NCI-H2107 treated with DMSO at 0.1 percent for 48 hours (cell line): ENCODE results near the gene ADPRS.
A peak's percentile ranks its signal among the peaks of the same experiment; 100 is the strongest.

ENCODE experiments used
- DNase-seq: peaks from one replicate; lab custom pipeline; 2025; ENCODE audit not compliant: unreplicated experiment; lab: John Stamatoyannopoulos, UW

Gene ADPRS, protein sequence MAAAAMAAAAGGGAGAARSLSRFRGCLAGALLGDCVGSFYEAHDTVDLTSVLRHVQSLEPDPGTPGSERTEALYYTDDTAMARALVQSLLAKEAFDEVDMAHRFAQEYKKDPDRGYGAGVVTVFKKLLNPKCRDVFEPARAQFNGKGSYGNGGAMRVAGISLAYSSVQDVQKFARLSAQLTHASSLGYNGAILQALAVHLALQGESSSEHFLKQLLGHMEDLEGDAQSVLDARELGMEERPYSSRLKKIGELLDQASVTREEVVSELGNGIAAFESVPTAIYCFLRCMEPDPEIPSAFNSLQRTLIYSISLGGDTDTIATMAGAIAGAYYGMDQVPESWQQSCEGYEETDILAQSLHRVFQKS

DNA sequence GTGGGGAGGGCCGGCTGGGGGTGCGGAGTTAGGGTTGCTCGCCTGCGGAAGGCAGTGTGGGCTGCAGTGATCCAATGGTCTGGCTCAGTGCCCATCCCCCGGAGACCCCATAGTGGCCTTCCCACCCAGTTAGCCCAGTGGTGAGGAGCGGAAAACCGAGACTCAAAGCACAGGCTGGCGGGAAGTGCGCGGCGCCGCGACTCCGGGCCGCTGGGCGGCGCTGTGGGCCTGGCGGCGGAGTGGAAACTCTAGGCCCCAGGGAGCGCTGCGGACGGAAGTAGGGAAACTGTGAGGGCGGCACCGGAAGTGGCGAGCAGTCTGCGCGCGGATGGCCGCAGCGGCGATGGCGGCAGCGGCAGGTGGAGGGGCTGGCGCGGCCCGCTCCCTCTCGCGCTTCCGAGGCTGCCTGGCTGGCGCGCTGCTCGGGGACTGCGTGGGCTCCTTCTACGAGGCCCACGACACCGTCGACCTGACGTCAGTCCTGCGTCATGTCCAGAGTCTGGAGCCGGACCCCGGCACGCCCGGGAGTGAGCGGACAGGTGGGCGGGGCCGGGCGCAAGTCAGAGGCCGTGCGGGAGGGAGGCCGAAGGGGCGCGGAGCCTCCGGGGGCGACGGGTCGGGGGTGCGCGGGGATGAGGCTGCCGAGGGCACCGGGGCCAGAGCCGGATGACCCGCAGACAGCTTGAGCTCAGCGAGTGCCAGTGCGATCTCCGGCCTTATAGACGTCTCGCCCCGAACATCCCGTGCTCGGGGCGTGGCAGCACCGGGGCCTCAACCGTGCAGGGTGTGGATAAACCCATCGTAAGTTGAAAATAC is at the start of gene ADPRS:
TSS of gene ADPRS (plus strand) at position 316 of the 816 bp plus-strand sequence. CDS start at position 329, 13 bp downstream.
- DNase-seq, result peak; percentile 62

DNA sequence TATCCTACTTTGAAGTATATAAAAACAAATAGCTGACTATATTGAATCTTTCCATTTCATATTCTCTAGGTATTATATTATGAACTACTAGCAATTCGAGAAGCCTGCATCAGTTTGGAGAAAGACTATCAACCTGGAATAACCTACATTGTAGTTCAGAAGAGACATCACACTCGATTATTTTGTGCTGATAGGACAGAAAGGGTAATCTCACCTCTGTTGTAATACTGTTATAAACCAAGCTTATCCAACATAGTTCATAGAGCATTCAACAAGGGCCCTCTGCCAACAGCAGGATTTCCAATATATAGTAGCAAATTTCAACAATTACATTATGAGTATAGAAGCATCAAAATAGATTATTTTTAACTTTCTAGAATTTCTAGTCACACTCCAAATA is 48.5 kb upstream of the ADPRS start:
- DNase-seq, result no peak

DNA sequence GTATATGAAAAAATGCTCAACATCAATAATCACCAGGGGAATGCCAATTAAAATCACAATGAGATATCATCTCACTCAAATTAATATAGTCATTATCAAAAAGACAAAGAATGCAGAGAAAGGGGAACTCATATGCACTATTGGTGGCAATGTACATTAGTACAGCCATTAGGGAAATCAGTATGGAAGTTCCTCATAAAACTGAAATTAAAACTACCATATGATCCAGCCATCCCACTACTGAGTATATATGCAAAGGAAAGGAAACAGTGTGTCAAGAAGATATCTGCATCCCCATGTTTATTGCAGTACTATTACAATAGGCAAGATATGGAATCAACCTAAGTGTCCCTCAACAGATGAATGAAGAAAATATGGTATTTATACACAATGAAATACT is 36.9 kb upstream of the ADPRS start:
- DNase-seq, result no peak

DNA sequence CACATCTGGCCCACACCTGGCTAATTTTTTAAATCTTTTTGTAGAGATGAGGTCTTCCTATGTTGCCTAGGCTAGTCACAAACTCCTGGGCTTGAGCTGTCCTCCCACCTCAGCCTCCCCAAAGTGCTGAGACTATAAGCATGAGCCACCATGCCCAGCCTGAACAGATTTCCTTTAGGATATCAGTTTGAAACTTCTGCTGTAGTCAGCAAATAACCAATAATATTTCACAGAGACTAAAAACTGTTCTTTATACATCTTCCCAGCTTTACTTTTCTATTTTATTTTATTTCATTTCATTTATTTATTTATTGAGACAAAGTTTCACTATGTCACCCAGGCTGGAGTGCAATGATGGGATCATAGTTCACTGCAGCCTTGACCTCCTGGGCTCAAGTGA is 34.7 kb upstream of the ADPRS start:
- DNase-seq, result no peak

DNA sequence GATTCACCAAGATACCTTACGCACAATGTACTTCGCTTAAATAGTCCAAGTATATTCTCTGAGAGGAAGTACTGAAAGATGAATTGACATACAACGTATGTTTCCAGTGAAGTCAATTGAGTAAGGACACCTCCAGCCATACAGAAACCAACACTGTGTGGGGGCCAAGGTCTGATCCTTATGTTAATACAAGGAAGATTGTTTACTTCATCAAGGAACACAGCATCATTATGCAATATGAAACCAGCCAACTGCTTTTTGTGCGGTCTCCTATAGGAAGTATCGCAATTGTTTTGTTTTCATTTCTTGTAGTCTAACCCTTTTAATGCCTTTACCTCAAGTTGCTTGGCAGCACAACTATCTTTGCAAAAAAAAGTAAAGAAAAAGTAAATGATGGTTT is 33.0 kb upstream of the ADPRS start:
- no peak for DNase-seq

DNA sequence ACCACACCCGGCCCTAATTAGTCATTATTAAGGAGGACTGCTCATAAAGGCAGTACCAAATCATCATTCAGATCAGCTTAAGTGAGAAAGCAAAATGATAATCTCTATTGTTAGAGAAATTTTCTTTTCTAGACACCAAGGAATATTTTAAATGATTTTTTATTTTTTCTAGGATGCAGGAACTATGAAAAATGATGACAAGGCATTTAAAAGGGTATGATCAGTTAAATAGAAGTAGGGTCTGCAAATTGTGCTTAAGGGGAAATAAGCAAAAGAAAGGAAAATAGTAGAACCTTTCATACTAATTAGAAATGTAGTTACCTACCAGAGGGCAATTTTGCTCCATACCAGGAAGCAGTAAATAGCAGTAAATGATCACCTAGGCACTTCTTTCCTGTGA is 26.4 kb upstream of the ADPRS start:
- DNase-seq, result no peak

DNA sequence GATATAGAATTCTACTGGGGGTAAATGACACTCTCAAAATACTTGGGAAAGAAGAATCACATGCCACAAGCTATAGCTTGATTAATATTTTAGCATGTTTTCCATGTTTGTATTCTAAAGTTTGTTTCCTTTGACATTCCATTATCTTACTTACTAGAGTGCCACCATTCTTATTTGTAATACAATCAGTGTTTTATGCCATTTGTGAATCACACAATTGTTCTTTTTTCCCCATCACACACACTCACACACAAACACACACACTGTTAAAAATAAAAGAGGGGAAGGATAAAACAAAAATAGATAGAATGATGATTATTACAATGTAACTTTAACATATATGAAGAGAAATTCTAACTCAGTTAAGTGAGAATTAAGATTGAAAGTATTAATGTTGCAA is 20.8 kb upstream of the ADPRS start:
- no peak for DNase-seq

GRCh38 chr1:36068866-36069265 is 19.8 kb upstream of the ADPRS start:
- DNase-seq, result no peak

GRCh38 chr1:36070349-36070748 is 18.3 kb upstream of the ADPRS start:
- DNase-seq, result peak; percentile 91

GRCh38 chr1:36076979-36077573 is 11.6 kb upstream of the ADPRS start:
- DNase-seq, result no peak

GRCh38 chr1:36080236-36080635 is 8.5 kb upstream of the ADPRS start:
- no peak for DNase-seq

DNA sequence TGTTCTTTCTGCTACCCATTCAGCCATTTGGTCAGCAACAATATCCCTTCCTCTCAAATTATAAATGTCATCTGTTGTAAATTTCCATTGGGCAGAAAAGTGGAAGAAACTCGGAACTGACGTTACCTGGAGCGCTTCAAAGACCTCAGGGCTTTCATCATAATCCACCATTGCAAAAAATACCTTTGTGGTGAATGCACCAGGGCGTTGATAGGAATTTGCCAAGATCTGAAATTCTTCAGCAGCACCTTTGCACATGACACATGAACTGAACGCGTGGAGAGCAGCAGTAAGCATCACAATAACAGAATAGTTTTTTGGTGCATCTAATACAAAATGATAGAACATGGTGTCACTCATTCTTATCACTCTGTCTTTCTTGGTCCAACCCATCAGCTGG is 7.9 kb upstream of the ADPRS start:
- DNase-seq, result no peak

- DNase-seq, result no peak
These were observed 6.7 kb upstream of the ADPRS start for GRCh38 chr1:36081926-36082485.

GRCh38 chr1:36083219-36083618 is 5.5 kb upstream of the ADPRS start:
- no peak for DNase-seq

DNA sequence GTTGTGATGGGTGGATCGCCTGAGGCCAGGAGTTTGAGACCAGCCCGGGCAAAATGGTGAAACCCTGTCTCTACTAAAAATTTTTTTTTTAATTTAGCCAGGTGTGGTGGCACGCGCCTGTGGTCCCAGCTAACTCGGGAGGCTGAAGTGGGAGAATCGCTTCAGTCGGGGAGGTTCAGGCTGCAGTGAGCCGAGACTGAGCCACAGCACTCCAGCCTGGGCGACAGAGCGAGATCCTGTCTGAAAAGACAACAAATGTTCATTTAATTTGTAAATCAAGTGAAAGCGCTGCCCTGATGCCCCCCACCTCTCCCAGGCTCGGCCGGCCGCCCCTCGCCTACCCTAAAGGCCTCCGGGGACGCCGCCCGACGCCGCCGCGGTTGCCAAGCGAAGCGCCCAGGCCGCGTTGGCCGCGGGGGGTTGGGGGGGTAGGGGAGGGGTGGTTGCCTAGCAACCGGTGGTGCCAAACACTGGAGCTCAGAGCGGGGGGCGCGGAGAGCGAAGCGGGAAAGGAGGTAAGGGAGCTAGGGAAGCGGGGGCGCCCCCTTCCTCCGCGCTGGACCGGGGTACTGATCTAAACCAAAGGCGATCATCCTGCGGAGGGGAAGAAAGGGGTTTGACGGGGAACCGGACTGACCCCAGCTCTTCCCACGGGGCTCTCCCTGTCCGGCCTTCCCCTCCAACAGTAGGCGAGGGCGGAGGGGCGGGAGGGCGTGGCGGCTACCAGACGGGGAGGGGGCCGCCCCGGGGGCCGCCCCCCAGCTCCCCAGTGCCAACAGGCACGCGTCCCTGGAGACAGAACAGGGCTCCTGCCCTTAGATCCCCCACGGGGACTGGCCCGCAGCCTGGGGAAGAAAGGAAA is 4.8 kb upstream of the ADPRS start, which contains the start of gene TEKT2:
TSS of gene TEKT2 (plus strand) at position 460 of the 862 bp plus-strand sequence. CDS start 828 bp downstream, outside the sequence.
- DNase-seq, result peak; percentile 30

GRCh38 chr1:36084497-36085115 is 4.1 kb upstream of the ADPRS start:
- peak; percentile 30 for DNase-seq

GRCh38 chr1:36085126-36085525 is 3.6 kb upstream of the ADPRS start:
- DNase-seq, result no peak

DNA sequence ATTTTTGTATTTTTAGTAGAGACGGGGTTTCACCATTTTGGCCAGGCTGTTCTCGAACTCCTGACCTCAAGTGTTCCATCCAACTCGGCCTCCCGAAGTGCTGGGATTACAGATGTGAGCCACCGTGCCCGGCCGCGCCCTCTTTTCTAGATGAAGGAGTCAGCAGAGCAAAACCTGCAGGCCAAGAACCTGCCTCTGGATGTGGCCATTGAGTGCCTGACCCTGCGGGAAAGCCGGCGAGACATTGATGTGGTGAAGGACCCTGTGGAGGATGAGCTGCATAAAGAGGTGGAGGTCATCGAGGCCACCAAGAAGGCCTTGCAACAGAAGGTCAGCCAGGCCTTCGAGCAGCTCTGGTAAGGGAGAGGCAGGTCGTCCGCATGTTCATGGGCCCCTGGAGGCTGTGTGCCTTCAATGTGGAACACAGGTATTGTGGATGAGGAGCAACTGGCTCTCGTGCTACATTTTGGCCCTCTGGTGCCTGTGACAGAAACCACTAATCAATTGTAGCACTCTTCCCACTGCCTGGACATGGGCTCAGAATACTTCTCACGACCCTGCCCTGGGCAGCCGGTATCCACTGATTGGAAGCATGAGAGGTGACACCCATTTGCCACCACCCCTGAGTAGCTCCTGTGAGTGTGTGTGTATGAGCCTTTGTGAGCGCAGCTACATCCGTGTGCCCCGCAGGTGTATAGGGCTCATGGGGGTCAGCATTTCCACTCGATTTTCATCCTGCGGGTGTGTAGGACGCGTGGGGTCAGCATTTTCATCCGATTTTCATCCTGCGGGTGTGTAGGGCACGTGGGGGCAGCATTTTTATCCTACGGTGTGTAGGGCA is 2.8 kb upstream of the ADPRS start:
- no peak for DNase-seq

GRCh38 chr1:36086529-36087232 is 2.0 kb upstream of the ADPRS start:
- DNase-seq, result no peak
